ENCODE data around the gene CARD6. TPM values are rescaled to one million over a fixed set of nuclear protein-coding genes. Genes with fewer than 3 reads are reported as not detected.

Gene CARD6
- total and polyA plus RNA-seq, 2 donors from 2014 or later, result 3.0 to 17.9 TPM

DNA sequence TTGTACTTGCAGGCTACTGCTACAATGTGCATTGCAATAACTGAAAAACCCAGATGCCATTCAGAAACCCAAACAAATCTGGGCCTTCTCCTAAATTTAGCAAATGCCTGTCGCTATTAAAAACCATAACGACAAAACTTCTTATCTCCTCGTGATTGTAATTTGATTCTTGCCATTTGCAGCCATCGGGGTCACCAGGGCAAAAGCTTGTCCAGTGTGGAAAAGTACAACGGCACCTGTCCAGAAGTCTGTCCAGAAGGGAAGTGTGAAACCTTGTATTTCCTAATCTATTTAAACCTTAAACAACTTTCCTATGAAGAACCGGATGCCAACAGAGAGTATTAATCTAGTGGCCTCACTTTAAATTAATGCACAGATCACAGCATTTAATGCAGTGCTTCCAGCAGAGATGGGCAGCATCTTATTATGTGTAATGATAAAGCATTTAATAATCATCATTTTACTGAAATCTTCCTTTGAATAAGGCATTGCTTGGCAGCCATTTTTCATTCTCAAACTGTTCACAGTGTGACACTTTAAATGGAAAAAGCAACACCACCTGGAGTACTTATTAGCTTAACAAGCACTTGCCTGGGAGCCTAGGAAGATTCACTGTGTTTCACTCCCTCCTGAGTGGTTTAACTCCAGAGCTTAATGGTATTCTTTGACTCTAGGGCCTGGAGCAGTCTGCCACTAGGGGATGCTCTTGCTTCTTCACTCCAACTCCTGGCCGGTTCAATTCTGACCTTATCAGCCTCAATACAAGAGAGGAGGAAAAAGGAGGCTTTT, 63.2 kb downstream of the CARD6 start:
- no peaks in the 10 kb centered on the region for H3K27me3 ChIP-seq (ENCODE audit: control insufficient read depth, insufficient read depth, low read length)
- intact Hi-C loops (cut with DNase I), result no loop called here
- peak overlapping the region in 1 of 2 donors; percentile 47 for H3K27ac ChIP-seq (ENCODE audit: low read depth in 2 of 2, low read length in 2 of 2)
- FAIRE-seq, result no peak
- no peak overlapping the region for H3K9ac ChIP-seq (ENCODE audit: low read length in 3 of 3)
- H3K4me3 ChIP-seq (ENCODE audit: low read length in 3 of 3), result no peak overlapping the region
- H3K4me1 ChIP-seq (ENCODE audit: control insufficient read depth in 2 of 3, insufficient read depth in 2 of 3, low read depth in 1 of 3, low read length in 3 of 3), result no peaks in the 10 kb centered on the region
- no peaks in the 10 kb centered on the region for H3K36me3 ChIP-seq (ENCODE audit: control insufficient read depth in 2 of 3, insufficient read depth in 3 of 3, low read length in 3 of 3)
- TF ChIP-seq CTCF (IDR thresholded peaks at IDR 0.05; ENCODE audit: borderline replicate concordance, extremely low read depth, insufficient read depth), result peak; percentile 88
- H3K9me3 ChIP-seq (ENCODE audit: control insufficient read depth in 2 of 3, insufficient read depth in 1 of 3, low read length in 3 of 3), result no peaks in the 10 kb centered on the region
- DNase-seq, result peak in 4 of 5 donors; percentile 60 to 89 (median 72)

- Histone ChIP-seq H3K9ac (ENCODE audit: low read length in 3 of 3) (no peak overlapping the region), H3K36me3 (ENCODE audit: control insufficient read depth in 2 of 3, insufficient read depth in 3 of 3, low read length in 3 of 3) (no peaks in the 10 kb centered on the region), H3K9me3 (ENCODE audit: control insufficient read depth in 2 of 3, insufficient read depth in 1 of 3, low read length in 3 of 3) (no peaks in the 10 kb centered on the region), H3K4me3 (ENCODE audit: low read length in 3 of 3) (no peak overlapping the region), H3K27ac (ENCODE audit: low read depth in 2 of 2, low read length in 2 of 2) (no peak overlapping the region), H3K27me3 (ENCODE audit: control insufficient read depth, insufficient read depth, low read length) (no peaks in the 10 kb centered on the region), H3K4me1 (ENCODE audit: control insufficient read depth in 2 of 3, insufficient read depth in 2 of 3, low read depth in 1 of 3, low read length in 3 of 3) (no peaks in the 10 kb centered on the region)
- TF ChIP-seq CTCF (IDR thresholded peaks at IDR 0.05; ENCODE audit: borderline replicate concordance, extremely low read depth, insufficient read depth), result no peak
- intact Hi-C loops (cut with DNase I), result no loop called here
- DNase-seq (no peak), FAIRE-seq (no peak)
Observed at GRCh38 chr5:40904994-40905306, 63.8 kb downstream of the CARD6 start.

- intact Hi-C loops (cut with DNase I), result no loop called here
- no peak for TF ChIP-seq CTCF (IDR thresholded peaks at IDR 0.05; ENCODE audit: borderline replicate concordance, extremely low read depth, insufficient read depth)
- no peak overlapping the region for H3K4me3 ChIP-seq (ENCODE audit: low read length in 3 of 3)
- DNase-seq (no peak), FAIRE-seq (no peak)
- H3K27ac ChIP-seq (ENCODE audit: low read depth in 2 of 2, low read length in 2 of 2), result no peak overlapping the region
- no peaks in the 10 kb centered on the region for H3K27me3 ChIP-seq (ENCODE audit: control insufficient read depth, insufficient read depth, low read length)
- H3K9ac ChIP-seq (ENCODE audit: low read length in 3 of 3), result no peak overlapping the region
- no peaks in the 10 kb centered on the region for H3K36me3 ChIP-seq (ENCODE audit: control insufficient read depth in 2 of 3, insufficient read depth in 3 of 3, low read length in 3 of 3)
- H3K4me1 ChIP-seq (ENCODE audit: control insufficient read depth in 2 of 3, insufficient read depth in 2 of 3, low read depth in 1 of 3, low read length in 3 of 3), result no peaks in the 10 kb centered on the region
- H3K9me3 ChIP-seq (ENCODE audit: control insufficient read depth in 2 of 3, insufficient read depth in 1 of 3, low read length in 3 of 3), result no peaks in the 10 kb centered on the region
Observed at GRCh38 chr5:40906351-40906751, 65.2 kb downstream of the CARD6 start.
